Brain pericyte (primary cell): ENCODE data around the gene METTL9.
"Not testable (repeated sequence)": the region's sequence is repeated elsewhere in the genome, so short reads cannot be mapped to it uniquely, and the experiment has no call there.

Source experiments
- DNase-seq: peaks from one replicate; pipeline ENCODE4 v3.0.0-alpha.2; 2012; ENCODE audit warnings: low read depth, low spot score

The METTL9 gene

DNA sequence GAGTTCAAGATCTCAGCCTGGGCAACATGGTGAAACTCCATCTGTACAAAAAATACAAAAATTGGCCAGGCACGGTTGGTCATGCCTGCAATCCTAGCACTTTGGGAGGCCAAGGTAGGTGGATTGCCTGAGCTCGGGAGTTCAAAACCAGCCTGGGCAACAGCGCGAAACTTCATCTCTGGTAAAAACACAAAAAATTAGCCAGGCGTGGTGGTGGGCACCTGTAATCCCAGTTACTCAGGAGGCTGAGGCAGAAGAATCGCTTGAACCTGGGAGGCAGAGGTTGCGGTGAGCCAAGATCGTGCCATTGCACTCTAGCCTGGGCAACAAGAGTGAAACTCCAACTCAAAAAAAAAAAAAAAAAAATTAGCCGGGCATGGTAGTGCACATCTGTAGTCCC lies 25.9 kb upstream of the METTL9 start:
- DNase-seq = not testable (repeated sequence)

DNA sequence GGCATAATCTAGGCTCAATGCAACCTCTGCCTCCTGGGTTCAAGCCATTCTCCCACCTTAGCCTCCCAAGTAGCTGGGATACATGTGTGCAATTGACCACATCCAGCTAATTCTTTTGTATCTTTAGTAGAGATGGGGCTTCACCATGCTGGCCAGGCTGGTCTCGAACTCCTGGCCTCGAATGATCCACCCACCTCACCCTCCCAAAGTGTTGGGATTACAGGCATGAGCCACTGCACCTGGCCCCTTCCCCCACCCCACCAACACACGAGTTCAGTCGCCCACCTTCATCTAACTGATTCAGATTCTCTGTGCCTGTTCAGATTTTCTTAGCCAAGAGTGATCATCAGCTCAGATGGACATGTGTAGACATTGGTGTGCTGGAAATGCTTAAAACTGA lies 25.0 kb upstream of the METTL9 start:
- no peak for DNase-seq

DNA sequence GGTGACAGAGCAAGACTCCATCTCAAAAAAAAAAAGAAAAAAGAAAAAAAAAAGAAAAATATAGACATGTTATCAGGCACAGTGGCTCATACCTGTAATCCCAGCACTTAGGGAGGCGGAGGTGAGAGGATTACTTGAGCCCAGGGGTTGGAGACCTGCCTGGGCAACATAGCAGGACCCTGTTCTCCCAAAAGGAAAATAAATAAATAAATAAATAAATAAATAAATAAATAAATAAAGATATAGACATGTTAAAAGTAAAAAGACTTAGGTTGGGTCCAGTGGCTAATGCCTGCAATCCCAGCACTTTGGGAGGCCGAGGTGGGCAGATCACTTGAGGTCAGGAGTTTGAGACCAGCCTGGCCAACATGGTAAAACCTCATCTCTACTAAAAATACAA lies 23.1 kb upstream of the METTL9 start:
- not testable (repeated sequence) for DNase-seq

DNA sequence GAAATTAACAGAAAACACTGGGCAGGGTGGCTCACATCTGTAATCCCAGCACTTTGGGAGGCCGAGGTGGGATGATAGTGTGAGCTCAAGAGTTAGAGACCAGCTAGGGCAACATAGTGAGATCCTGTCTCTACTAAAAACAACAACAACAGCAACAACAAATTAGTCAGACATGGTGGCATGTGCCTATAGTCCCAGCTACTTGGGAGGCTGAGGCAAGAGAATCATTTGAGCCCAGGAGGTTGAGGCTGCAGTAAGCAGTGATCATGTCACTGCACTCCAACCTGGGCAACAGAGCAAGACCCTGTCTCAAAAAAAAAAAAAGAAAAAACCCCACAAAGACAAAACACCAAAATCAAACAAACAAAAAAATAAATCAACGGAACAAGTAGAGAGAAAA lies 21.9 kb upstream of the METTL9 start:
- not testable (repeated sequence) for DNase-seq

DNA sequence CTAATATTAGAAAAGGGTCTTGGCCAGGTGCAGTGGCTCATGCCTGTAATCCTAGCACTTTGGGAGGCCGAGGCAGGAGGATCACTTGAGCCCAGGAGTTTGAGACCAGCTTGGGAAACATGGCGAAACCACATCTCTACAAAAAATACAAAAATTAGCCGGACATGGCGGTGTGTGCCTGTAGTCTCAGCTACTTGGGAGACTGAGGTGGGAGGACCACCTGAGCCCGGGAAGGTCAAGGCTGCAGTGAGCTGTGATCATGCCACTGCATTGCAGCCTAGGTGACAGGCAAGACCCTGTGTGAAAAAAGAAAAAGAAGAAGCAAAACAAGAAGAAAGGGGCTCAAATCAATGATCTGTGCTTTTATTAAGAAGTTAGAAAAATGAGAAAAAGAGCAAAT lies 21.1 kb upstream of the METTL9 start:
- DNase-seq = not testable (repeated sequence)

DNA sequence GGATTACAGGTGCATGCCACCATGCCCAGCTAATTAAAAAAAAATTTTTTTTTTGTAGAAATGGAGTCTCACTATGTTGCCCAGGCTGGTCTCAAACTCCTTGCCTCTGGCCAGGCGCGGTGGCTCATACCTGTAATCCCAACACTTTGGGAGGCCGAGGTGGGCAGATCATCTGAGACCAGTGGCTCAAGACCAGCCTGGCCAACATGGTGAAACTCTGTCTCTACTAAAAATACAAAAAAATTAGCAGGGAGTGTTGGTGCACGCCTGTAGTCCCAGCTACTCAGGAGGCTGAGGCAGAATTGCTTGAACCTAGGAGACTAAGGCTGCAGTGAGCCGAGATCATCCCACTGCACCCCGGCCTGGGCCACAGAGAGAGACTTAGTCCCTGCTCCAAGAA lies 19.2 kb upstream of the METTL9 start:
- not testable (repeated sequence) for DNase-seq

DNA sequence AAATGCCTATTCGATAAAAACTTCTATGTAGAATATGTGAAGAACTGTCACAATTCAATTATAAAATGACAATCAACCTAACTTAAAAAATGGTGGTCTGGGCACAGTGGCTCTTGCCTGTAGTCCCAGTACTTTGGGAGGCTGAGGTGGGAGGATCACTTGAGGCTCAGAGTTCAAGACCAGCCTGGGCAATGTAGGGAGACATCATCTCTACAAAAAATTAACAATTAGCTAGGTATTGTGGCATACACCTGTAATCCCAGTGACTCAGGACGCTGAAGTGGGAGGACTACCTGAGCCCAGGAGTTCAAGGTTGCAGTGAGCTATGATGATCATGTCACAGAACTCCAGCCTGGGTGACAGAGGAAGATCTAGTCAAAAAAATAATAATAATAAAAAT lies 18.6 kb upstream of the METTL9 start:
- no peak for DNase-seq

DNA sequence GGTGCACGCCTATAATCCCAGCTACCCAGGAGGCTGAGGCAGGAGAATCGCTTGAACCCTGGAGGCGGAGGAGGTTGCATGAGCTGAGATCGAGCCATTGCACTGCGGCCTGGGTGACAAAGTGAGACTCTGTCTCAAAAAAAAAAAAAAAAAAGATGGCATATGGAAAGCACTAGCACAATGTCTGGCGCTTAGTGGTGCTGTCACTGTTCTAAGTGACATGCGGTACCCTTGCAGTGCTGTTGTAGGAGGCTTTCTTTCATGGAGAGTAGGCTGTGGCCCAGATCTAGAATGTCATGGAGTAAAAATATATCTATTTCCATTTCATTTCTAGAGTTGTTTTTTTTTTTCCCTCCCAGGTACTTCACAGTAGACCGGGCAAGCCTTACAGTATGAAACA lies 14.6 kb upstream of the METTL9 start:
- DNase-seq = no peak

DNA sequence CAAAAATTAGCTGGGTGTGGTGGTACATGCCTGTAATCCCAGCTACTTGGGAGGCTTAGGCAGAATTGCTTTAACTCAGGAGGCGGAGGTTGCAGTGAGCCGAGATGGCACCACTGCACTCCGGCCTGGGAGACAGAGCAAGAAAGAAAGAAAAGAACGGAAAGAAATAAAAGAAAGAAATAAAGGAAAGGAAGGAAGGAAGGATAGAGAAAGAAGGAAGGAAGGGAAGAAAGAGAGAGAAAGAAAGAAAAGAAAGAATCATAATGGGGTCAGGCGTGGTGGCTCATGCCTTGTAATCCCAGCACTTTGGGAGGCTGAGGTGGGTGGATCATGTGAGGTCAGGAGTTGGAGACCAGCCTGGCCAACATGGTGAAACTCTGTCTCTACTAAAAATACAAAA lies 10.8 kb upstream of the METTL9 start:
- not testable (repeated sequence) for DNase-seq

DNA sequence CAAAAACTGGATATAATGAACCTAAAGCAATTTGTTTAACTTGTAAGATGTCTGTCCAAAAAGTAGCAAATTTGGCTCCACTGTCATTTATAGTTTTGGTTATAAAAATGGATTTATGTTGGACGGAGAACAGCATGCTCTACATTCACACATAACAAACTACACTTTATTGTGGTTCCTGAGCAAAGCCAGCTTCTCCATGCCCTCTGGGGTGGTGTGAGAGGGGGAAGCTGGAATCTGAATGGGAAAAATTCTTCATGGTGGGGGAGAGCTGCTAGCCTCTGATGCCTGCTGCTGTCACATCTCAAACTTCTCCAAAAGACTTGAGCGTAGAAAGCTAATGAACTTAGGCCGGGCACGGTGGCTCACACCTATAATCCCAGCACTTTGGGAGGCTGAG lies 9.8 kb upstream of the METTL9 start:
- no peak for DNase-seq

DNA sequence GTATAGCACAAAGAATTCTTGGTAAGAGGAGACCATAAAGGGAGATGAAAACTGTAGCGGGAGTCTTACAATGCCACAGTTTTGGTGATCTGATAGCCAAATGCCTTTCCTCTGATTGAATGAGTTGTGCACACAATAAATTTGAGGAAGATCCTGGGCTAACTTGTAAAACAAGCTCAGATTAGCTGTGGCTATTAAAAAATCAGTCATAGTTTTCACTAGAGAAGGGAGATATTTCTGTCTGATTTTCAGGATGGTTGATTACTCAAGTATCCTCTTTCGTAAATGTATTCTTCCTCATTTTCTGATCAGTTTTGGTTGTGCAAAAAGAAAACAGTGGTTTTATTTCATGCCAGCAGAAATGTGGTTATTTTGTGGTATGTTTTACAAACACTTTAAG lies 9.1 kb upstream of the METTL9 start:
- DNase-seq = no peak

DNA sequence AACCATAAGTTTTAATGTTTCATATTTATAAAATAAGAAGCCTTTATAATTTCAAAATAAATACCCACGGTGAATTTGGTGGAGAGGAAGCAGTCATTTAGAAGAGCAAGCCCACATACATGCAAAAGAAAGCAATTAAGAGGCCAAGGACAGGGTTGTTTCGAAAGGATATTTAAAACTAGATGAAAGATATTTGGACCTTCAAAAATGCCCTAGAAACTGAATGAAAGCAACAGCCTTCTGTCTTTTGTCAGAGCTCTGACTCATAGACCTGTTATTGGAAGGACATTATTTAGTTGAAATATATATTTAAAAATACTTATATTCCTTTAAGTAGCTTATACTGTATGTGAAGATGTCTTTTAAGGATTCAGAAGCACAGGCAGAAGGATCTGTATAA lies 8.6 kb upstream of the METTL9 start:
- DNase-seq = no peak

DNA sequence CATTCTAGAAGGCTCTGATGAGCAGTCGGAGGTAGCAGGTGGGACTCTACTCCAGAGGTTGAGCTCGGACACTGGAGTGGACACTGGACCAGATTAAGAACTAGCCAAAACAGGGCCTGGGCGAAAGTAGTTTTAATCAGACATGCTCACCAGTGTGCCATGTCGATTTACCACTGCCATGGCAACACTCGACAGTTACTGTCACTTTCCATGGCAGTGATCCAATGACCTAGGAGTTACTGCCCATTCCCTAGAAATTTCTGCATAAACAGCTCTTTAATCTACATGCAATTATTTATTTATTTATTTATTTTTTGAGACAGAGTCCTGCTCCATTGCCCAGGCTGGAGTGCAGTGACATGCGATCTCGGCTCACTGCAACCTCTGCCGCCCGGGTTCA lies 7.2 kb upstream of the METTL9 start:
- DNase-seq = no peak

DNA sequence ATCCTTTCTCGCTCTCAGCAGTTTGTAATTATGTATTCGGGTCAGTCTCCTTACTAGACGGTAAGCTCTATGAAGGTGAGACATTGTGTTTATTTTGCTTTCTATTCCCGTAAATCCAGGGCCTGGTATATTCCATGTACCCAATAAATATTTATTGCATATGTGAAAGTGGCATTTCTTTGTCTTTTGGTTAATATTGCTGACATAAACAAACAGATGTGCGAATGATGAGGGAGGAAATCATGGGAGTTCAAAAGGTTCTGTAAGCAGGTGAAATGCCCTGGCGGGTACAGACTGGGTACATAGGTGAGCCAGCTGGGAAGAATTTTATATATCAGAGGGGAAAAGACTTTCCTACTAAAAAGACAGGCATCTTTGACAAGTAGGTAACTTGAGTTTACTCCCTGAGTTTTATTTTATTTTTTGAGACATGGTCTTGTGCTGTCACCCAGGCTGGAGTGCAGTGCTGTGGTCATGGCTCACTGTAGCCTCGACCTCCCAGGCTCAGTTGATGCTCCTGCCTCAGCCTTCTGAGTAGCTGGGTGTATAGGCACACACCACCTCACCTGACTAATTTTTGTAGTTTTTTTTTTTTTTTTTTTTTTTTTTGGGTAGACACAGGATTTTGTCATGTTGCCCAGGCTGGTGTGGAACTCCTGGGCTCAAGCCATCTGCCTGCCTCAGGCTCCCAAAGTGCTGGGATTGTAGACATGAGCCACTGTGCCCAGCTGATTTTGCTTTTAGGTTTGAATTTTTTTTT lies 5.7 kb upstream of the METTL9 start:
- no peak for DNase-seq

DNA sequence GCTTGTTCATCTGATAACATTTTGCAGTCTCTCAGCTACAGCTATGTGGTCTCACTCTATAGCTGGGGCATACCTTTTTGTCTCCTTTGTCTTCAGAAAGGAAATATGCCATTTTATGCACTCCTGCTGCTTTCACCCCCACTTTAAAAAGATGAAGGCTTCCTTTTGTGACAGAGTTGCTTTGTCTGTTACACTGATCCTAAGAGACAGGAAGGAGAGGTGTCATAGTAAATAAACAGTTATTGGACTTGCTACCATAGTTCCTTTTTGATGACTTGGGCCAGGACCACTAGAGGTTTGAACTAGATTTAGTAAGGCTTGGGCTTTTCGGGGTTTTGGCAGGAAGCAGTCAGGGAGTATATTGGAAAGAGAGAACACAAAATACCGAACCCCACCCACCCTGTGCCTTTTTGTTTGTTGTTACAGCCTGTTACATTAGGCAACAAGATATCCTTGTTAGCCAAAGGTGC lies 1.8 kb upstream of the METTL9 start:
- no peak for DNase-seq

DNA sequence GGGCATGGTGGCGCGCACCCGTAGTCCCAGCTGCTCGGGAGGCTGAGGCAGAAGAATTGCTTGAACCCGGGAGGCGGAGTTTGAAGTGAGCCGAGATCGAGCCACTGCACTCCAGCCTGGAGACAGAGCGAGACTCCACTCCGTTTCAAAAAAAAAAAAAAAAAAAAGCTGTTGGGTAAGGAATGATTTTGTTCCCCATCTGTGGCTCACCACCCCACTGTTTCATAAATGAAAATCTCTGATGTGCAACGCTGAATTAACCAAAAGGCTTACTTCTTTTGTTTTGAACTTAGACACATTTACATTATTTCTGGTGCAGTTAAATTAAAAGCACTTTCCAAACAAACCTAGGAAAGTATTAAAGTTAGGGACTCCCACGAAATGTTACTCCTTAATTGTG lies 1.2 kb upstream of the METTL9 start:
- no peak for DNase-seq

DNA sequence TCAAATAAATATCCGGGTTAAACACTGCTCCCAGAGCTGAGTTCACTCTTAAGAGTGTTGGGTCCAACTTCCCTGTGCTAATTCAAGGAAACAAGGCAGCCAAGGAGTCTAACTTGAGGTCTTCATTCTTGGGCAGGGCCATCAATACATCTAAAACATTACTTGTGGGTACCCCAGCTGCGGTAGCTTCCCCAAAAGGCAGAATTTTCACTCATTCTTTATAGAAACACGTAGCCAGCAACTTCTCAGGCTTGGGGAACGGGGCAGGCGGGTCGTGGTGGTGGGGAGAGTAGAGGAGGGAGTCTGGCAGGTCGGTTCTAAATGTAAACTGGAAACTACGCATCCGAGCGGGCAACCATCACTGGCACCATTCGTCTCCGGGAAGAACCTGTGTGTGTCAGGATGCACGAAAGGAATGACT lies 666 bp upstream of the METTL9 start:
- no peak for DNase-seq

DNA sequence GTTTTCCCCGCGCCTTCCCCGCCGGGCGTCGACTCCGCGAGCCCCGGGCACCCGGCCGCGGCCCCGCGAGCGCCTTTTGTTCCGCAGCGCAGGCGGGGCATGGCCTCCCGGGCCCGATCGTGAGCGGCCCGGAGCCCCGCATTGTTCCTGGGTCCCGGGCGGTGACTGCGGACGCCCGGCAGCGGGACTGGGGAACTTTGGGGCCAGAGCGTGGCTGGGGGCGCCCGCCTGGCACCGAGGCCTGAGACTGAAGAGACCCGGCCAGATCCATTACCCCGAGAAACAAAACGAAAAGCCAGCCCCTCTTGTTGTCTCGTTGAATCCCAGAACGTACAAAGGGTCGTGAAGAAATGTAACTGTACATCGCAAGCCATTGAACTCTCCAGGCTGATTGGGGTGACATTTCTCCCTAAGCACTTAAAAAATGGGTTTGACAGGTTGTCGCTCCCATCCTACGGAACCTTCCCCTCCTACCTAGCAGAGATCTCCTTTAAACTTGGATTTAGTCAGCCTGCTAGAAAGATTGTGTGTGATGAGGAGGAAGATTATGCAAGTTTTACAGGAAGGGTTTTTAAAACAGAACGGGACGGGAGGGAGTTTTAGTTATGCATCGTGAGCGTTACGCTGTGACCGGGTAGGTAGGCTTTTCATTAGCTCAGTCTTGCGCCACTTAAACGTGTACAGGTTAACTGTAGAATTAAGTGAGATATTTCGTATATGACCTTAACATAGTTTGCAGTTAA lies 825 bp downstream of the METTL9 start:
- DNase-seq = no peak

DNA sequence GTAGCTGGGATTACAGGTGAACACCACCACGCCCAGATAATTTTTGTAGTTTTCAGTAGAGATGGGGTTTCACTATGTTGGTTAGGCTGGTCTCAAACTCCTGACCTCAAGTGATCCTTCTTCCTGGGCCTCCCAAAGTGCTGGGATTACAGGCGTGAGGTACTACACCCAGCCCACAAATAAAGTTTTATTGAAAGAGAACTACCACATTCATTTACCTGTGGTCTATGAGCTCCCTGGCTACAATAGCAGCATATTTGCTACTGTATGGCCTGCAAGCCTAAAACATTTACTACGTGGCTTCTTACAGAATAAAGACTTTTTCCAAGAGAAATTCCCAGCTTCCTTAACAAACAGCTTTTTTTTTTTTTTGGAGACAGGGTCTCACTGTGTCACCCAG lies 3.4 kb downstream of the METTL9 start:
- no peak for DNase-seq

DNA sequence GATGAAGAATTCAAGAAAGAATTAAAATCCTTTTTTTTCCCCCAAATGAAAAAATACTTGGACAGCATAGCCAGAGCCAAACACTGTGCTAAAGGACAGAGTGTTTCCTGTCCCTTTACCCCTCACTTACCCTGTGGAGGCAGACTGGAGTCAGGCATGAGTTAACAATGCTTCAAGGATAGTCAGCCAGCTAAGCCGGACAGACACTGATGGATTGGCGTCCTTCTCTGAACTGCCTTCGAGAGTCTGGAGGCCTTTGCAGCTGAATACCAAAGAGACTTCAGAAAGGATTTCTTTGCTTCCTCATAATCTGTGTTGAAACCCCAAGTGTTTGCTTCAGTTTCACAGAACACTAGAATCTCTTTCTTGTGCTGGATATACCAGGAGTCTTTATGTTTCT lies 4.6 kb downstream of the METTL9 start:
- DNase-seq = no peak

DNA sequence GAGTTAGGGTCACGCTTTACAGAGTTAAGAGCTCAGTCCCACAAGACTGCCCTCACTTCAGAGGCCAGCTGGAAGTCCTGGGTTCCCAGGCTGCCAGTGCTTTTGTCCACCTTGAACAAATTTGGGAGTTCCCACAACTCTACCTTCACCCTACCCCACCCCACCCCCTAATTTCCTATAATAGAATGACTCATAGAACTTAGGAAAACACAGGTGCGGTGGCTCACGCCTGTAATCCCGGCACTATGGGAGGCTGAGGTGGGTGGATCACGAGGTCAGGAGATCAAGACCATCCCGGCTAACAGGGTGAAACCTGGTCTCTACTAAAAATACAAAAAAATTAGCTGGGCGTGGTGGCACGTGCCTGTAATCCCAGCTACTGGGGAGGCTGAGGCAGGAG lies 6.5 kb downstream of the METTL9 start:
- not testable (repeated sequence) for DNase-seq

DNA sequence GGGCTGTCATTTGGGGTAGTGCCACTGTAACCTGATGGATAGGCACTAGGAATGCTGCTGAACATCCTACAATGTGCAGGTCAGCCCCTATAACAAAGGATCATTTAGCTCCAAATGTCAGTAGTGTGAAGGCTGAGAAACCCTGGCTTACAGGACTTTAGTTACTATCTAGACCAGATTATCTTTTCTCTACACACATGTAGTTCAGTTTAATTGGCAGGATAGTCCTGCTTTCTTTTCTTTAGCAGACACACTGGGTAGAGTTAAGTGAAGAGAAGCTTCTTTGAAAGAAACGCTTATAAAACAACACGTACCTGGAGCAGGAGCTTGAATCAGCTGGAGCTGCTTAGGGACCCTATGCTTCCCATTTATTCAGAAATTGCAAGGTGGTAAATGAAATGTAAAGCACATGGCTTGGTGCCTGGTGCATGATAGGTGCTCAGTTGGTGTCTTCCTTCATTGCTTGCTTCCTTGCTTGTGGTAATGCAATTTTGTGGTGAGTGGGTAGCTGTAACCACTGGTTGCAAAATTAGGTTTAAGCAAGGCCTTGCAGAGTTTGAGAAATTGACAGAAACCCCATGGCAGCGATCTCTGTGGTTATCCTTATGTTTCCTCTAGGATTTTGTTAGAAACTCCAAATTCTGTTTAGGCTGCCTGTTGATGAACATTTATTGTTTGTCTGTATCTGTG lies 9.4 kb downstream of the METTL9 start:
- DNase-seq = no peak
